Lower leg skin (tissue), 3 donors: ENCODE data around the gene KANTR.

Experiments
- POLR2A ChIP-seq, 2 donors: fragments of 450-650 bp; IDR thresholded peaks; one replicate each; pipeline ENCODE4 v1.6.1; 2016 to 2017; ENCODE audit warnings: antibody characterized with exemption in 2 of 2, mild to moderate bottlenecking in 1 of 2, moderate library complexity in 1 of 2
- TF ChIP-seq, protein P1 (sequence below), 3 donors: fragments of 450-650 bp; IDR thresholded peaks; one replicate each; pipeline ENCODE4 v1.5.1; 2016; ENCODE audit warnings: antibody characterized with exemption in 3 of 3, mild to moderate bottlenecking in 3 of 3, moderate library complexity in 2 of 3

DNA sequence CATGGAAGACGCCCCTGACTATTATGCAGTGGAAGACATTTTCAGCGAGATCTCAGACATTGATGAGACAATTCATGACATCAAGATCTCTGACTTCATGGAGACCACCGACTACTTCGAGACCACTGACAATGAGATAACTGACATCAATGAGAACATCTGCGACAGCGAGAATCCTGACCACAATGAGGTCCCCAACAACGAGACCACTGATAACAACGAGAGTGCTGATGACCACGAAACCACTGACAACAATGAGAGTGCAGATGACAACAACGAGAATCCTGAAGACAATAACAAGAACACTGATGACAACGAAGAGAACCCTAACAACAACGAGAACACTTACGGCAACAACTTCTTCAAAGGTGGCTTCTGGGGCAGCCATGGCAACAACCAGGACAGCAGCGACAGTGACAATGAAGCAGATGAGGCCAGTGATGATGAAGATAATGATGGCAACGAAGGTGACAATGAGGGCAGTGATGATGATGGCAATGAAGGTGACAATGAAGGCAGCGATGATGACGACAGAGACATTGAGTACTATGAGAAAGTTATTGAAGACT is 8.2 kb upstream of the KANTR start:
- TF ChIP-seq, protein P1, sequence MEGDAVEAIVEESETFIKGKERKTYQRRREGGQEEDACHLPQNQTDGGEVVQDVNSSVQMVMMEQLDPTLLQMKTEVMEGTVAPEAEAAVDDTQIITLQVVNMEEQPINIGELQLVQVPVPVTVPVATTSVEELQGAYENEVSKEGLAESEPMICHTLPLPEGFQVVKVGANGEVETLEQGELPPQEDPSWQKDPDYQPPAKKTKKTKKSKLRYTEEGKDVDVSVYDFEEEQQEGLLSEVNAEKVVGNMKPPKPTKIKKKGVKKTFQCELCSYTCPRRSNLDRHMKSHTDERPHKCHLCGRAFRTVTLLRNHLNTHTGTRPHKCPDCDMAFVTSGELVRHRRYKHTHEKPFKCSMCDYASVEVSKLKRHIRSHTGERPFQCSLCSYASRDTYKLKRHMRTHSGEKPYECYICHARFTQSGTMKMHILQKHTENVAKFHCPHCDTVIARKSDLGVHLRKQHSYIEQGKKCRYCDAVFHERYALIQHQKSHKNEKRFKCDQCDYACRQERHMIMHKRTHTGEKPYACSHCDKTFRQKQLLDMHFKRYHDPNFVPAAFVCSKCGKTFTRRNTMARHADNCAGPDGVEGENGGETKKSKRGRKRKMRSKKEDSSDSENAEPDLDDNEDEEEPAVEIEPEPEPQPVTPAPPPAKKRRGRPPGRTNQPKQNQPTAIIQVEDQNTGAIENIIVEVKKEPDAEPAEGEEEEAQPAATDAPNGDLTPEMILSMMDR (IDR thresholded peaks at IDR 0.05): no peak
- TF ChIP-seq POLR2A (IDR thresholded peaks at IDR 0.05): no peak
